Measurements from ENCODE around the gene ARMC2.

The ARMC2 gene

GRCh38 chr6:108840919-108841318, 7.3 kb upstream of the ARMC2 start:
- DNase-seq (ENCODE audit: low spot score) = no peak
- peak overlapping the region; percentile 42 to 82 for H3K27ac ChIP-seq
- H3K4me3 ChIP-seq = no peak overlapping the region
- TF ChIP-seq CTCF (IDR thresholded peaks at IDR 0.05) = no peak

- no peak for TF ChIP-seq CTCF (IDR thresholded peaks at IDR 0.05)
- H3K27ac ChIP-seq = peak overlapping the region in 1 of 2 donors; percentile 82
- no peak overlapping the region for H3K4me3 ChIP-seq
- no peak for DNase-seq (ENCODE audit: low spot score)
These were observed 6.8 kb upstream of the ARMC2 start for GRCh38 chr6:108841377-108841855.

- H3K27ac ChIP-seq = no peak overlapping the region
- no peak for TF ChIP-seq CTCF (IDR thresholded peaks at IDR 0.05)
- H3K4me3 ChIP-seq = no peak overlapping the region
- no peak for DNase-seq (ENCODE audit: low spot score)
These were observed 4.1 kb upstream of the ARMC2 start for GRCh38 chr6:108844135-108844534.

GRCh38 chr6:108845145-108845544, 3.1 kb upstream of the ARMC2 start:
- DNase-seq (ENCODE audit: low spot score) = no peak
- TF ChIP-seq CTCF (IDR thresholded peaks at IDR 0.05) = no peak
- H3K4me3 ChIP-seq = no peak overlapping the region
- H3K27ac ChIP-seq = no peak overlapping the region

GRCh38 chr6:108846101-108846500, 2.1 kb upstream of the ARMC2 start:
- no peak for TF ChIP-seq CTCF (IDR thresholded peaks at IDR 0.05)
- no peak for DNase-seq (ENCODE audit: low spot score)
- H3K27ac ChIP-seq = no peak overlapping the region

GRCh38 chr6:108846628-108847027, 1.6 kb upstream of the ARMC2 start:
- Histone ChIP-seq H3K27ac (peak overlapping the region in 1 of 2 donors; percentile 22), H3K4me3 (no peak overlapping the region)
- TF ChIP-seq CTCF (IDR thresholded peaks at IDR 0.05) = no peak
- DNase-seq (ENCODE audit: low spot score) = no peak

More at GRCh38 chr6:108846101-108846500, 2.1 kb upstream of the ARMC2 start:
- H3K4me3 ChIP-seq = no peak overlapping the region

- TF ChIP-seq CTCF (IDR thresholded peaks at IDR 0.05) = no peak
- peak overlapping the region; percentile 85 to 89 for H3K27ac ChIP-seq
- H3K4me3 ChIP-seq = peak overlapping the region; percentile 80
- no peak for DNase-seq (ENCODE audit: low spot score)
These were observed 495 bp upstream of the ARMC2 start for GRCh38 chr6:108847738-108848115.

Data from coronary artery (tissue), 2 donors.